GM23338 (cell line): ENCODE results near the gene TBX19. TPM values are rescaled to one million over a fixed set of nuclear protein-coding genes. Genes with fewer than 3 reads are reported as not detected.

Experiments
- ATAC-seq: fragments of 200-7000 bp; cut with Tn5 transposase; 3 replicates; pipeline ENCODE4 v1.9.1; 2020
- DNase-seq: peaks from one replicate; pipeline ENCODE4 v3.0.0-alpha.2; 2015; ENCODE audit warnings: low spot score
- H2AFZ ChIP-seq: fragments of 200-600 bp; sonication (generic); 2 replicates; pipeline ENCODE4 v1.8.0; 2016; ENCODE audit warnings: antibody characterized with exemption, mild to moderate bottlenecking, moderate library complexity
- H3F3A ChIP-seq: fragments of 200-600 bp; sonication (generic); replicated peaks from 2 replicates; pipeline ENCODE4 v1.8.0; 2017; ENCODE audit warnings: antibody characterized with exemption, mixed run types, low read depth
- H3K27ac ChIP-seq: fragments of 200-600 bp; sonication (generic); 2 replicates; pipeline ENCODE4 v1.6.1; 2016; ENCODE audit warnings: low read depth
- H3K27me3 ChIP-seq: fragments of 200-600 bp; sonication (generic); 2 replicates; pipeline ENCODE4 v1.8.0; 2016; ENCODE audit warnings: mild to moderate bottlenecking, mixed run types, moderate library complexity; ENCODE audit not compliant: insufficient read depth
- H3K36me3 ChIP-seq: fragments of 200-600 bp; sonication (generic); 2 replicates; pipeline ENCODE4 v1.8.0; 2016; ENCODE audit warnings: mild to moderate bottlenecking; ENCODE audit not compliant: insufficient read depth
- H3K4me1 ChIP-seq: fragments of 200-600 bp; sonication (generic); 2 replicates; pipeline ENCODE4 v1.8.0; 2016; ENCODE audit warnings: mild to moderate bottlenecking, moderate library complexity; ENCODE audit not compliant: insufficient read depth
- H3K4me2 ChIP-seq: fragments of 200-600 bp; sonication (generic); 2 replicates; pipeline ENCODE4 v1.7.1; 2017; ENCODE audit warnings: mixed run types
- H3K4me3 ChIP-seq: fragments of 200-600 bp; sonication (generic); 2 replicates; pipeline ENCODE4 v1.6.1; 2016; ENCODE audit warnings: mixed run types
- H3K79me2 ChIP-seq: fragments of 200-600 bp; sonication (generic); replicated peaks from 2 replicates; pipeline ENCODE4 v1.8.0; 2017; ENCODE audit warnings: mild to moderate bottlenecking; ENCODE audit not compliant: insufficient read depth
- H3K9me2 ChIP-seq: fragments of 200-600 bp; sonication (generic); 2 replicates; pipeline ENCODE4 v1.8.0; 2017; ENCODE audit not compliant: insufficient read depth
- H4K20me1 ChIP-seq: fragments of 200-600 bp; sonication (generic); replicated peaks from 2 replicates; pipeline ENCODE4 v1.8.0; 2017; ENCODE audit warnings: mild to moderate bottlenecking; ENCODE audit not compliant: insufficient read depth
- H3K27ac Mint-ChIP-seq: 2 replicates; pipeline ENCODE4 v1.8.0; 2020; ENCODE audit warnings: inconsistent platforms, mild to moderate bottlenecking, moderate library complexity, mixed read lengths
- H3K27me3 Mint-ChIP-seq: 3 replicates; pipeline ENCODE4 v1.8.0; 2022; ENCODE audit warnings: low read depth, mild to moderate bottlenecking, moderate library complexity, mixed read lengths, inconsistent platforms; ENCODE audit not compliant: insufficient read depth, poor library complexity
- H3K36me3 Mint-ChIP-seq: 3 replicates; pipeline ENCODE4 v1.8.0; 2021; ENCODE audit warnings: low read depth, mild to moderate bottlenecking, inconsistent platforms, moderate library complexity, mixed read lengths
- H3K4me1 Mint-ChIP-seq: 3 replicates; pipeline ENCODE4 v1.8.0; 2020; ENCODE audit warnings: mild to moderate bottlenecking, inconsistent platforms, mixed read lengths
- H3K4me3 Mint-ChIP-seq: 3 replicates; pipeline ENCODE4 v1.8.0; 2021; ENCODE audit warnings: moderate library complexity, mild to moderate bottlenecking, inconsistent platforms, mixed read lengths
- H3K9me3 Mint-ChIP-seq: 3 replicates; pipeline ENCODE4 v1.8.0; 2020; ENCODE audit warnings: moderate library complexity, mild to moderate bottlenecking, inconsistent platforms, mixed read lengths
- ETS1 ChIP-seq: IDR thresholded peaks from 2 replicates; pipeline ENCODE4 v1.6.1; 2016; ENCODE audit warnings: antibody characterized with exemption
- EZH2 ChIP-seq: fragments of 200-600 bp; sonication (generic); IDR thresholded peaks from one replicate; pipeline ENCODE4 v1.8.0; 2017; ENCODE audit warnings: antibody characterized with exemption, mild to moderate bottlenecking, low read depth; ENCODE audit not compliant: unreplicated experiment
- EZH2phosphoT487 ChIP-seq: fragments of 200-600 bp; sonication (generic); IDR thresholded peaks from one replicate; pipeline ENCODE4 v1.8.1; 2018; ENCODE audit warnings: antibody characterized with exemption; ENCODE audit not compliant: unreplicated experiment
- NANOG ChIP-seq: IDR thresholded peaks from 2 replicates; pipeline ENCODE4 v1.6.1; 2016; ENCODE audit warnings: antibody characterized with exemption, borderline replicate concordance
- POLR2AphosphoS5 ChIP-seq: IDR thresholded peaks from 2 replicates; pipeline ENCODE4 v1.6.1; 2016; ENCODE audit warnings: antibody characterized with exemption, low read depth
- STAT1 ChIP-seq: IDR thresholded peaks from one replicate; pipeline ENCODE4 v1.6.1; 2016; ENCODE audit warnings: antibody characterized with exemption; ENCODE audit not compliant: unreplicated experiment
- polyA plus RNA-seq: library from polyadenylated mRNA; unstranded; fragments of >200 nt; fragmentation: Nextera tagmentation; extraction: Ambion mirVana; gene quantifications from 2 replicates; pipeline ENCODE4 v1.2.1, GENCODE V29; 2016
- total RNA-seq: library from RNA; depleted of rRNA; stranded (reverse); fragments of >200 nt; shearing (Covaris generic); gene quantifications from 2 replicates; pipeline ENCODE4 v1.2.3, GENCODE V29; 2014
- TF ChIP-seq, protein P1 (sequence below), 2 experiments: fragments of 200-600 bp in 1 of 2; sonication (generic) in 1 of 2; conservative IDR thresholded peaks; 2 replicates each; pipeline versions ENCODE4 v1.5.1 to v1.6.1; 2016 to 2017; ENCODE audit warnings: antibody characterized with exemption in 2 of 2, low read depth in 2 of 2, mild to moderate bottlenecking in 2 of 2, moderate library complexity in 1 of 2
- TF ChIP-seq, protein P2 (sequence below): IDR thresholded peaks from one replicate; pipeline ENCODE4 v1.6.1; 2018; ENCODE audit warnings: antibody characterized with exemption; ENCODE audit not compliant: unreplicated experiment

TBX19 gene
- total and polyA plus RNA-seq, 2 experiments from 2014 or later, result 0.76 to 1.1 TPM

GRCh38 chr1:168295411-168296114 is 14.9 kb downstream of the TBX19 start:
- H3K27ac Mint-ChIP-seq, result no peak overlapping the region

DNA sequence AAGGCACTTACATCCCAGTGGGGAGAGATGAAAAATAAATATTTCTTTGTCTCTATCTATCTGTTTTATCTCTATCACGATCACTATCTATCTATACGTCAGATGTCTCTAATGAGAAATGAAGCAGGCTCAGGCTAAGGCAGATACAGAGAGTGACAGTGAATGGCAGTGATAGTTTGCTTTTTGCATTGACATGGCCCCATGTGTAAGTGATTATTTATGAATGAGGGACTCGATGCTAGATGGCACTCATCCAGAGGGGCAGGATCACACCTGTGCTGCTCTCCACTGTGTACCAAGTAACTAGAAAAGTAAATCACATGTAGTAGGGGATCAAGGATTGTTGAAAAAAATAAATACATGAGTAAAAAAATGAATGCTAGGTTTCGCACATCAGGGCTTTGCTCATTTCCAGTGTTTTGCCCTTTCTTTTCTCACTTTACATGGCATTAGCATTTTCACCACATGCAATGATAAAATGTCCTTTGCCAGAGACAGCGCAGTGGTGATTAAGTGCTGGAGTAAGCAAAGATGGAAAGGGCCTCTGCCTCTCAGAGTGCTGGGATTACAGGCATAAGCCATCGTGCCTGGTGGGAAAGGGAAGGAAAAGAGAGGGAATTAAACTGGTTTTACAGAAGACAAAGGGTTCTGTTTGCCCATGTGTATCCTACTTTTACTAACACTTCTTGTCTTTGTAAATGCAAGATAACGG is 16.5 kb downstream of the TBX19 start:
- Mint-ChIP-seq H3K4me3 (no peak overlapping the region), H3K4me1 (no peaks in the 10 kb centered on the region), H3K36me3 (no peaks in the 10 kb centered on the region), H3K9me3 (no peaks in the 10 kb centered on the region; the same call in 2 of the 3 replicates), H3K27me3 (peaks cover 1% of the 10 kb centered on the region), H3K27ac (no peak overlapping the region)
- Histone ChIP-seq H2AFZ (no peak overlapping the region), H3K4me2 (no peak overlapping the region), H3K9me2 (no peaks in the 10 kb centered on the region; the same call in 1 of the 2 replicates), H3K4me3 (no peak overlapping the region), H3K4me1 (no peaks in the 10 kb centered on the region), H3F3A (no peaks in the 10 kb centered on the region), H3K27ac (no peak overlapping the region), H3K27me3 (no peaks in the 10 kb centered on the region), H3K79me2 (no peaks in the 10 kb centered on the region), H4K20me1 (no peaks in the 10 kb centered on the region), H3K36me3 (no peaks in the 10 kb centered on the region)
- DNase-seq (no peak), ATAC-seq (no peak)
- TF ChIP-seq EZH2 (no peak), ETS1 (no peak), STAT1 (no peak), EZH2phosphoT487 (no peak), POLR2AphosphoS5 (no peak), NANOG (no peak)
- TF ChIP-seq, protein P1, sequence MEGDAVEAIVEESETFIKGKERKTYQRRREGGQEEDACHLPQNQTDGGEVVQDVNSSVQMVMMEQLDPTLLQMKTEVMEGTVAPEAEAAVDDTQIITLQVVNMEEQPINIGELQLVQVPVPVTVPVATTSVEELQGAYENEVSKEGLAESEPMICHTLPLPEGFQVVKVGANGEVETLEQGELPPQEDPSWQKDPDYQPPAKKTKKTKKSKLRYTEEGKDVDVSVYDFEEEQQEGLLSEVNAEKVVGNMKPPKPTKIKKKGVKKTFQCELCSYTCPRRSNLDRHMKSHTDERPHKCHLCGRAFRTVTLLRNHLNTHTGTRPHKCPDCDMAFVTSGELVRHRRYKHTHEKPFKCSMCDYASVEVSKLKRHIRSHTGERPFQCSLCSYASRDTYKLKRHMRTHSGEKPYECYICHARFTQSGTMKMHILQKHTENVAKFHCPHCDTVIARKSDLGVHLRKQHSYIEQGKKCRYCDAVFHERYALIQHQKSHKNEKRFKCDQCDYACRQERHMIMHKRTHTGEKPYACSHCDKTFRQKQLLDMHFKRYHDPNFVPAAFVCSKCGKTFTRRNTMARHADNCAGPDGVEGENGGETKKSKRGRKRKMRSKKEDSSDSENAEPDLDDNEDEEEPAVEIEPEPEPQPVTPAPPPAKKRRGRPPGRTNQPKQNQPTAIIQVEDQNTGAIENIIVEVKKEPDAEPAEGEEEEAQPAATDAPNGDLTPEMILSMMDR (conservative IDR thresholded peaks at IDR 0.05; ENCODE audit: low read depth in 2 of 2), result no peak

More at GRCh38 chr1:168295411-168296114, 14.9 kb downstream of the TBX19 start:
- H3K9me2 ChIP-seq, result no peaks in the 10 kb centered on the region; the same call in 1 of the 2 replicates
- DNase-seq (no peak), ATAC-seq (no peak)
- Mint-ChIP-seq H3K27me3 (peaks cover 1% of the 10 kb centered on the region), H3K4me1 (peaks cover 10% of the 10 kb centered on the region), H3K9me3 (no peaks in the 10 kb centered on the region; the same call in 2 of the 3 replicates), H3K36me3 (no peaks in the 10 kb centered on the region), H3K4me3 (no peak overlapping the region)
- H3K27me3 ChIP-seq, result no peaks in the 10 kb centered on the region
- no peak overlapping the region for H3K4me3 ChIP-seq
- TF ChIP-seq EZH2 (no peak), POLR2AphosphoS5 (no peak)
- TF ChIP-seq, protein P2, sequence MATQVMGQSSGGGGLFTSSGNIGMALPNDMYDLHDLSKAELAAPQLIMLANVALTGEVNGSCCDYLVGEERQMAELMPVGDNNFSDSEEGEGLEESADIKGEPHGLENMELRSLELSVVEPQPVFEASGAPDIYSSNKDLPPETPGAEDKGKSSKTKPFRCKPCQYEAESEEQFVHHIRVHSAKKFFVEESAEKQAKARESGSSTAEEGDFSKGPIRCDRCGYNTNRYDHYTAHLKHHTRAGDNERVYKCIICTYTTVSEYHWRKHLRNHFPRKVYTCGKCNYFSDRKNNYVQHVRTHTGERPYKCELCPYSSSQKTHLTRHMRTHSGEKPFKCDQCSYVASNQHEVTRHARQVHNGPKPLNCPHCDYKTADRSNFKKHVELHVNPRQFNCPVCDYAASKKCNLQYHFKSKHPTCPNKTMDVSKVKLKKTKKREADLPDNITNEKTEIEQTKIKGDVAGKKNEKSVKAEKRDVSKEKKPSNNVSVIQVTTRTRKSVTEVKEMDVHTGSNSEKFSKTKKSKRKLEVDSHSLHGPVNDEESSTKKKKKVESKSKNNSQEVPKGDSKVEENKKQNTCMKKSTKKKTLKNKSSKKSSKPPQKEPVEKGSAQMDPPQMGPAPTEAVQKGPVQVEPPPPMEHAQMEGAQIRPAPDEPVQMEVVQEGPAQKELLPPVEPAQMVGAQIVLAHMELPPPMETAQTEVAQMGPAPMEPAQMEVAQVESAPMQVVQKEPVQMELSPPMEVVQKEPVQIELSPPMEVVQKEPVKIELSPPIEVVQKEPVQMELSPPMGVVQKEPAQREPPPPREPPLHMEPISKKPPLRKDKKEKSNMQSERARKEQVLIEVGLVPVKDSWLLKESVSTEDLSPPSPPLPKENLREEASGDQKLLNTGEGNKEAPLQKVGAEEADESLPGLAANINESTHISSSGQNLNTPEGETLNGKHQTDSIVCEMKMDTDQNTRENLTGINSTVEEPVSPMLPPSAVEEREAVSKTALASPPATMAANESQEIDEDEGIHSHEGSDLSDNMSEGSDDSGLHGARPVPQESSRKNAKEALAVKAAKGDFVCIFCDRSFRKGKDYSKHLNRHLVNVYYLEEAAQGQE, result peak; percentile 35
- H3K27ac ChIP-seq, result no peak overlapping the region
- no peaks in the 10 kb centered on the region for H3K79me2 ChIP-seq
- H3F3A ChIP-seq, result no peaks in the 10 kb centered on the region
- H3K4me2 ChIP-seq, result no peak overlapping the region
- peaks cover 13% of the 10 kb centered on the region for H3K4me1 ChIP-seq
- H2AFZ ChIP-seq, result no peak overlapping the region
- no peaks in the 10 kb centered on the region for H3K36me3 ChIP-seq
- H4K20me1 ChIP-seq, result no peaks in the 10 kb centered on the region
